GM21528 (cell line): Measurements from ENCODE around the gene BUD31.

Experiments used
- ATAC-seq: cut with Tn5 transposase; IDR thresholded peaks from one replicate; pipeline ENCODE4 v1.9.1; 2021; ENCODE audit warnings: mild to moderate bottlenecking, moderate library complexity; ENCODE audit not compliant: unreplicated experiment, low FRiP score

BUD31 gene

DNA sequence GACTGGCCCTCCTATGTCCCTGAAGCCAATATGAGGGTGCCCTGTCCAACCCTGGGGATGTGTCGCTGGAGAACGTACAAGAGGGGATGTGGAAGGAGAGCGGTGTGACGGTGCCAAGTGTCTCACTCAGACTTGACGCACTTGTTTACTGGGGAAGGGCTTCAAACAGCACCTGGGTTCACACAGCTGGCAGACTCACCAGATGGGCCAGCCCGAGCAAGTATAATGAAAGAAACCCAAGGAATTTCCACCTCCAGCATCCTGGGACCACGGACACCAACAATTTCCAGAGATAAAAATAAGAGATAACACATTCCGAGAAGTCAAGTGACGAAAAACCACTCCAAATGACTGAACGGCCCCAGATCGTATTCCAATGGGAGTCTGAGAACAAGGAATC, 51.9 kb downstream of the BUD31 start:
- ATAC-seq = no peak

DNA sequence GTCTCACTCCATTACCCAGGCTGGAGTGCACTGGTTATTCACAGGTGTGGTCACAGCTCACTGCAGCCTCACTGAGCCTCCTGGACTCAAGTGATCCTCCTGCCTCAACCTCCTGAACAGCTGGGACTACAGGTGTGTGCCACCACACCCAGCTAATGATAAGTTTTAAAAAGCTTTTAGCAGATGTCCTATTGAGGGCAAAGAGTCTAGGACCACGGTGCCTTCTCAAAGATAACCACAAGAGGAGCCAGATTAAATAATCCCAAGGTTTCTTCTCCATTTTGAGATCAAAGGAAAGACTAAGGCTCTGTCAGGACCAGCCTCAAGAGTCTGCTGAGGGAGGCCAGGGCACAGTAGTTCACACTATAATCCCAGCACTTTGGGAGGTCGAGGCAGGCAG, 52.5 kb downstream of the BUD31 start:
- ATAC-seq = no peak

DNA sequence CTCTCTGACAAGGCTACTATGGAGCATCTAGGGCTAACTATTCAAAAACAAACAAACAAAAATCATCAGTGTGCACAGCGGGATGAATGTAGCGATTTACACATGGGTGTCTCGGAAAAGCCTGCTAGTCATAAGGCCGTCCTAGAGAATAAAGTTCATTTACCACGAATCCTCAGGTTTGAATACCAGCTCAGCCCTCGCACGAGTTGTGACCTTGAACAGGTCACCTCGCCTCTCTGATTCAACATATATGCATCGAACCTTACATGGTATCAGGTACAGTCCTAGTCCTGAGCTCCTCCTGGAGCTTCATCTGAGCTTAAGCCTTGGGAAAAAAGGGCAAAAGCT, 56.6 kb downstream of the BUD31 start:
- ATAC-seq = no peak

DNA sequence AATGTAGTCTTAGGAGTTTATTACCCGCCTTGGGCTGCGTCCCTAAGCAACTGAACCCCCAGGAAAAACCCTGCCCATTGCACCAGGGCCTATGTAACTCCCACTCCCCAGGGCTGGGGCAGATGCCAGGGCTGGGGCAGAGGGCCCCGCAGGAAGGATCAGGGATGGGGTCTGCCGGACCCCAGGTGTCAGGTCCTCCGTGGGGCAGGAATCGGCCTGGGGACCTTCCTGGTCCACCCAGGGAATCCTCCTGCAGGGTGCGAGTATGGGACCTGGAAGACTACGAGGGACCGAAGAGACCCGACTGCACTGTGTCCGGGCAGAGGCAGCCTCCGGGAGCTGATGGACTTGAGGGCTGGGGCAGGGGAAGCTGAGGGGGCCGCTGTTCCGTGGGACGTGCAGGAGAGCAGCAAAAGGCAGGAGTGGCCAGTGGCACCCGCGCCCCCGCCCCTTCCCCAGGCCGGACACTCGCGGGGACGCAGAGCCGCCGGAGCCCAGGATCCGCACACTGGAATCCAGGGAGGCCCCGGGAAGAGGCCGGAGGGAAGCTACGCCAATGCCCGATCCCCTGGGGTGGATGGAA, 59.7 kb downstream of the BUD31 start:
- ATAC-seq = no peak
